HG03066 (cell line): ENCODE data around the gene SOX6.
"Not testable (repeated sequence)": the region's sequence is repeated elsewhere in the genome, so short reads cannot be mapped to it uniquely, and the experiment has no call there.

ENCODE experiments used
- ATAC-seq: cut with Tn5 transposase; IDR thresholded peaks from one replicate; pipeline ENCODE4 v1.9.1; 2021; ENCODE audit warnings: low read depth; ENCODE audit not compliant: unreplicated experiment

The SOX6 gene

GRCh38 chr11:16078936-16079335, 277.4 kb downstream of the SOX6 start:
- no peak for ATAC-seq

DNA sequence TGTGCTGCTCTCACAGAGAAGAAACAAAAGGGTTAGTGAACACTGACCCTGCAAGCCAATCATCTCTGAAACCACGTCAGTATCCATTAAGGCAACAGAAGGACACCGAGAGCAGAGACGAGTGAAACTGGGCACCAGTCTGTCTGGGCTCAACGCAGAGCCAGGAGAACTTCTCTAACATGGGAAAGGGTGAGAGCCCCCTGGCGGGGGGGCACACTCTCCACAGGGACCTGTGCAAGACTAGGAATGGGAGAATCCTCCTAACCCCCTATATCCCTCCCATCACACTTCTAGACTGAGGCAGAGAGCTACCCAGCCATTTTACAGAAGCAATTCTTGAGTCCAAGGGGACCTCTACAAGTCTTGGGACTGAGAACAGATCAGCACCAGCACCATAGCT, 285.8 kb downstream of the SOX6 start:
- ATAC-seq = no peak

- not testable (repeated sequence) for ATAC-seq
Measured at GRCh38 chr11:16067268-16067667, 289.1 kb downstream of the SOX6 start.

DNA sequence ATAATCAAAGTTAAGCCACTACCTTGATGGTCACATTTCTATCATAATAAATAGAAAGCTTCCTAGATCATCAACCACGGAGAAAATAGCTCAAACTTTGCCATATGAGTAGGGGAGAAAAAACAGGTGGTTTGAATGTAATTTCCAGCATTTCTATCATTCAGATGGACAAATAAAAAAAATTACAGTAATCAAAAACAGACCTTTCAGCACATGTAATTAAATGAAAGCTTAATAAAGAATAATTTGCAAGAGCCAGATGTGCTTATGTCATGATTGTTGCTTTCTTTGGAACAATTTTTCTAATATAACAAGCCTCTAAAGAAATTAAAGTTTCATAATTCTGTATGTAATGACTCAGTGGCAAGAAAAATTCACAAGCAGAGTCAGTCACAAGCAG, 297.0 kb downstream of the SOX6 start:
- ATAC-seq = no peak

DNA sequence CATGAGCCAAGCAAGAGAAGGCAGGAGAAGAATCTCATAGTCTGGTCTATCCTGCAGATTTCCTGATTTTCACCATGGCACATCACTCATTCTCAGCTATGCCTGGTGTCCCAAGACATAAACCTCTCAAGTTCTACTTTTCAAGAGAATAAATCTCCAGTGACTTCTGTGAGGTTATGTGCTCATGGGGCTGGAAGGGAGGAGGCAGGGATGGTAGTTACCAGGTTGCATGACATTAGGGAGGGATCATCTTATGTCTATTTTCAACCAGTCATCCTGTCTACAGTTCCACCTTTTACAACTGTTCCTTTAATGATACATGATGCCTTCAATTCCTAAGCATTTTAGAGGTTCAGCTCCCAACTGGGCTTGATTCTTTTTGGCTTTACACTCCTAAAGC, 297.7 kb downstream of the SOX6 start:
- ATAC-seq = no peak

DNA sequence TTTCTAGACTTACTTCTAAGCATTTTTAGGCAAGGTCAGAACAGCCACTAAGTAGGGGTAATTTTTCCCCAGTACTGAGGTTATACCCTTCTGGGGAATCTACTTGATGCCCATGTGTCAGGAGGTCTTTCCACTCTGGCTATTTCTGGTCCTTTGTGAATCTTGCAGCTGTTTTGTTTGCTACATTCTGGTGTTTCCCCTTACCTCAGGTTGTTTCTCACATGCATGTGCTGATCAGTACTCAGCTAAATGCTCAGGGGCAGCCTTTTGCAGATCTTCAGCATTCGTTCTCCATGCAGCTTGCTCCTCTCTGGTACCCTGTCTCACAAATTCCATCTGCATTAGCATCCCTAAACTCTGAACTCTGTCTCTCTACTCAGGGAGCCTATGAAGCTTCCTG, 303.6 kb downstream of the SOX6 start:
- no peak for ATAC-seq

- ATAC-seq = no peak
Measured at GRCh38 chr11:16049611-16050010, 306.7 kb downstream of the SOX6 start.

GRCh38 chr11:16047073-16047472, 309.3 kb downstream of the SOX6 start:
- ATAC-seq = no peak

GRCh38 chr11:16043617-16044016, 312.7 kb downstream of the SOX6 start:
- ATAC-seq = no peak

- no peak for ATAC-seq
Measured at GRCh38 chr11:16041207-16041606, 315.1 kb downstream of the SOX6 start.

GRCh38 chr11:16040151-16040550, 316.2 kb downstream of the SOX6 start:
- ATAC-seq = no peak

GRCh38 chr11:16037179-16037578, 319.2 kb downstream of the SOX6 start:
- ATAC-seq = no peak

GRCh38 chr11:16036218-16036617, 320.1 kb downstream of the SOX6 start:
- ATAC-seq = no peak

DNA sequence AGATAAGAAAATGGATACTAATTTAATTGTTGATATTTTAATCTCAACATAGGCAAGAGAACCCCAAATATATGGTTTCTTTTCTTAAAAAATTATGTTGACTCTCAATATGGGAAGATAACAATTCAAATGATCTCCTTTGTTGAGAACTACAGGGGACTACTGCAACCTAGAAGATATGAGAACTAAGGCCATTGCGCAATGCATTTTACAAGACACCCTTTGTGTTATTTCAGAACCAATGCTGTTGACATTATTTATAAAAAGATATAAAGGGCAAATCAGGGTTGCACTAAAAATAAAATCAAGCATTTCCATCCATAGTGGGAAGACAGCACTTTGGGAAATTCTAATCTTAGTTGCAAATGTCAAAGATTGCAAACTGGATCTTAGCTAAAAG, 322.3 kb downstream of the SOX6 start:
- ATAC-seq = no peak

DNA sequence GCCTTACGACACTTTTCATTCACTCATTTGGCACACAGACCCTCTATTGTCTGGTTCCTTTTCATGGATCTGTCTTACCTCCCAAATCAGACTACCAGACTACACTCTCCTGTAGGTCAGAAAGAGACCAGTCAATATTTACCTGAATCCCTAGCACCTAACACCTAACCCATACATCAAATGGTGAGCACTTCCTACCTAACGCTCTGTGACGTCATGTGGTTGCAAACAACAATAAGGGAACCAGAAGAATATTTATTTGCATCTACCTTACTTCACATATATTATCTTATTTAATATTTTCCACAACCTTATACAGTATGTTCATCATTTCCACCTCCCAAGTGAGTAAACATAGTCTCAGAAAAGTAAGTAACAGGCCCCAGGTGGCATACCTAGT, 323.4 kb downstream of the SOX6 start:
- no peak for ATAC-seq

- no peak for ATAC-seq
Measured at GRCh38 chr11:16031210-16031609, 325.1 kb downstream of the SOX6 start.

DNA sequence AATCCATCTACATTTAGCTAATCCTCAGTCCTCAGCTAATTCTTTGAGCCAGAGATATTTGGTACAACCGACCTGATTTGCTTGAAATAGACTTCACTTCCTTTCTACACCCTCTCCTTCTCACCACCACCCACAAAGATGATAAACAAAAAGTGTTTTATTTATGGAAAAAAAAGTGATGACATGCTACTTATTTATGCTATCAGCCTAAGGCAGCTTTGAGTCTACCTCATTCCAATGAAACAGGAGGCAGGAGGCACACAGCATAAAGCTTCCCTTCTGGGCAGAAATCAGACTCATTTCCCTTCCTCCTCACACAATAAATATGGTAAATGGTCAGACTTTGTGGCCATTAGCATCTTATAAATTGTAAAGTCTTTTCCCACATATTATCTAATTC, 325.7 kb downstream of the SOX6 start:
- ATAC-seq = no peak

DNA sequence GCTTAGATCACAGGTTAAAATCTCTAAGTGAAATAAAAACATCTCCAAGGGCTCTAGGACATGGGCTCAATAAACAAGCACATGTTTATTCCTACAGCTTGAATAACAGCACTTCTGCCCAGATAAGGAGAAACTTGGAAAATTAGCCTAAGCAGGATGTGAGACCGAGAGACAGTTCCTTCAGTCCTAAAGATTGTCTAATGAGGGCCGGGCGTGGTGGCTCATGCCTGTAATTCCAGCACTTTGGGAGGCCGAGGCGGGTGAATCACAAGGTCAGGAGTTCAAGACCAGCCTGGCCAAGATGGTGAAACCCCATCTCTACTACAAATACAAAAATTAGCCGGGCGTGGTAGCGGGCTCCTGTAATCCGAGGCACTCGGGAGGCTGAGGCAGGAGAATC, 327.2 kb downstream of the SOX6 start:
- not testable (repeated sequence) for ATAC-seq

DNA sequence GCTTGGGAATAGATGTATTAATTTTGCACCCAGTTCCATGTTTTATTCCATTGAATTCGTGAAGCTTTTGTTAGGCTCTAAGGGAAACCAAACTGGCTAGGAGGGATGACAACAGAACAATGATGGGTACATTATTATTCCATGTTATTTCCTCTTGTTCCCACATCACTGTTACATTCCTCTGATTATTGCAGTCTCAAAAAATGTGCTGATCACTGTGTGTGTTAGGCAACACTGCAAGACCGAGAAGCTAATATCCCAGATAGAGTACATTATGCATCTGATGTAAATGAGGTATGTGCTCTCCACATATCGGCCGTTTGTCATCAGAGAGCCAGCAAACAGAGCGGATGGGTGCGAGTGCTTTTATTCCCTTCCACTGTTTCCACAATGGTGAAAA, 327.9 kb downstream of the SOX6 start:
- no peak for ATAC-seq

- no peak for ATAC-seq
Measured at GRCh38 chr11:16027621-16028020, 328.7 kb downstream of the SOX6 start.

DNA sequence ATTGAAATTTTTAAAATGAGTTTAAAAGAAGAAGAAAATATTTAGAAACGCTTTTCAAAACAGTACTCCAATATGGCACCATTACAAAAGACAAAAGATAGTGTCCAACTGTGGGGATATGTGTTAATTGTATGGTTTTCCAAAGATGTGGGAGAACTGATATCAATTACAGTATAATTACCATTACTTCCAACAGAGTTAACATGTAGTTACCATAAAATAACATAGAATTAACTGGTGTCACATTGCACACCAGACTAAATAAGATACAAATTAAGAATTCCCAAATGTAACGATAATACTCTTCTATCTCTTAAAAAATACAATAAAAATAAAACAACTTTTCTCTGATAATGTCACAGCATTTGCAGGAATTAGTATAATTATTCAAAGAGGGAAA, 329.5 kb downstream of the SOX6 start:
- no peak for ATAC-seq

DNA sequence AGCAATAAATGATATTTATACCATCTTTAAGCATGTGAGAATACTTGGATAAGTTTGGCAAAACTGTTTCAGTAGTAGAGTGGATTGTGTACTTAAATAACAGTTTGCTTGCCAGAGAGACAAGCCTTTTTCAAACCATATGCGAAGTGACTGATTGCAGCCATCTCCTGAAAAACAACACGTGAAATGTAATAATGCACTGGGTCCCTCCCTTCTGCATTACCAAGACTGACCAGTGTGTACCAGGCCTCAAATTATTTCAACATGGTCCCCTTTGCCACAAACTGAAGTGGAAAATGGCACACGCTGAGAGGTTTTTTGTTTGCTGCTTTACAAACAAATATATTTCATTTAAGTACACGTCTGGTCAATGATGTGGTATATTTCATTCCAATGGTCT, 337.4 kb downstream of the SOX6 start:
- no peak for ATAC-seq

- no peak for ATAC-seq
Measured at GRCh38 chr11:16016468-16016829, 339.9 kb downstream of the SOX6 start.
